Measurements from ENCODE around the gene PCDHGA7.
"Not testable (repeated sequence)": the region's sequence is repeated elsewhere in the genome, so short reads cannot be mapped to it uniquely, and the experiment has no call there.

Gene PCDHGA7

GRCh38 chr5:141409598-141410306 lies 27.2 kb downstream of the PCDHGA7 start:
- TF ChIP-seq GATA3 (IDR thresholded peaks at IDR 0.05; ENCODE audit: low read depth, low read length): no peak
- TF ChIP-seq GATA2 (IDR thresholded peaks at IDR 0.05; ENCODE audit: low read depth, low read length): no peak

- no peak for TF ChIP-seq GATA3 (IDR thresholded peaks at IDR 0.05; ENCODE audit: low read depth, low read length)
- no peak for TF ChIP-seq GATA2 (IDR thresholded peaks at IDR 0.05; ENCODE audit: low read depth, low read length)
These were observed 29.0 kb downstream of the PCDHGA7 start for GRCh38 chr5:141411575-141411974.

- TF ChIP-seq GATA2 (IDR thresholded peaks at IDR 0.05; ENCODE audit: low read depth, low read length) (no peak), GATA3 (IDR thresholded peaks at IDR 0.05; ENCODE audit: low read depth, low read length) (no peak)
These were observed 30.5 kb downstream of the PCDHGA7 start, which contains the start of gene PCDHGA10 for GRCh38 chr5:141412854-141413539. PCDHGA10 (plus strand) TSS chr5:141412987; CDS start chr5:141413176, 189 bp downstream.

GRCh38 chr5:141413540-141414069 lies 31.1 kb downstream of the PCDHGA7 start:
- TF ChIP-seq GATA2 (IDR thresholded peaks at IDR 0.05; ENCODE audit: low read depth, low read length) (no peak), GATA3 (IDR thresholded peaks at IDR 0.05; ENCODE audit: low read depth, low read length) (no peak)

- TF ChIP-seq GATA2, GATA3 (IDR thresholded peaks at IDR 0.05; ENCODE audit: low read depth, low read length): not testable (repeated sequence)
These were observed 35.1 kb downstream of the PCDHGA7 start, which contains the start of gene PCDHGB7 for GRCh38 chr5:141417494-141418172. PCDHGB7 (plus strand) TSS chr5:141417677; CDS start chr5:141417860, 183 bp downstream.

GRCh38 chr5:141419074-141419880 lies 36.7 kb downstream of the PCDHGA7 start:
- TF ChIP-seq GATA3 (IDR thresholded peaks at IDR 0.05; ENCODE audit: low read depth, low read length) (no peak), GATA2 (IDR thresholded peaks at IDR 0.05; ENCODE audit: low read depth, low read length) (no peak)

GRCh38 chr5:141420855-141421488 lies 38.4 kb downstream of the PCDHGA7 start, which contains the start of gene PCDHGA11:
PCDHGA11 (plus strand) TSS chr5:141421051; CDS start chr5:141421228, 177 bp downstream.
- TF ChIP-seq GATA2 (IDR thresholded peaks at IDR 0.05; ENCODE audit: low read depth, low read length) (no peak), GATA3 (IDR thresholded peaks at IDR 0.05; ENCODE audit: low read depth, low read length) (no peak)

- TF ChIP-seq GATA3 (IDR thresholded peaks at IDR 0.05; ENCODE audit: low read depth, low read length) (no peak), GATA2 (IDR thresholded peaks at IDR 0.05; ENCODE audit: low read depth, low read length) (no peak)
These were observed 38.9 kb downstream of the PCDHGA7 start for GRCh38 chr5:141421489-141421855.

- TF ChIP-seq GATA3 (IDR thresholded peaks at IDR 0.05; ENCODE audit: low read depth, low read length) (no peak), GATA2 (IDR thresholded peaks at IDR 0.05; ENCODE audit: low read depth, low read length) (no peak)
These were observed 40.3 kb downstream of the PCDHGA7 start for GRCh38 chr5:141422742-141423291.

GRCh38 chr5:141427783-141428426 lies 45.4 kb downstream of the PCDHGA7 start:
- no peak for TF ChIP-seq GATA3 (IDR thresholded peaks at IDR 0.05; ENCODE audit: low read depth, low read length)
- no peak for TF ChIP-seq GATA2 (IDR thresholded peaks at IDR 0.05; ENCODE audit: low read depth, low read length)

GRCh38 chr5:141430332-141431113 lies 48.0 kb downstream of the PCDHGA7 start, which contains the start of gene PCDHGA12:
PCDHGA12 (plus strand) TSS chr5:141430507; CDS start chr5:141430760, 253 bp downstream.
- TF ChIP-seq GATA3 (IDR thresholded peaks at IDR 0.05; ENCODE audit: low read depth, low read length) (no peak), GATA2 (IDR thresholded peaks at IDR 0.05; ENCODE audit: low read depth, low read length) (no peak)

Data from SH-SY5Y (cell line).